ENCODE measurements around the gene ATP10B.
A peak's percentile ranks its signal among the peaks of the same experiment; 100 is the strongest.

ATP10B gene

GRCh38 chr5:160548949-160549645, 302.9 kb downstream of the ATP10B start:
- DNase-seq (ENCODE audit: low spot score) = peak; percentile 91

GRCh38 chr5:160547872-160548271, 304.1 kb downstream of the ATP10B start:
- no peak for DNase-seq (ENCODE audit: low spot score)

DNA sequence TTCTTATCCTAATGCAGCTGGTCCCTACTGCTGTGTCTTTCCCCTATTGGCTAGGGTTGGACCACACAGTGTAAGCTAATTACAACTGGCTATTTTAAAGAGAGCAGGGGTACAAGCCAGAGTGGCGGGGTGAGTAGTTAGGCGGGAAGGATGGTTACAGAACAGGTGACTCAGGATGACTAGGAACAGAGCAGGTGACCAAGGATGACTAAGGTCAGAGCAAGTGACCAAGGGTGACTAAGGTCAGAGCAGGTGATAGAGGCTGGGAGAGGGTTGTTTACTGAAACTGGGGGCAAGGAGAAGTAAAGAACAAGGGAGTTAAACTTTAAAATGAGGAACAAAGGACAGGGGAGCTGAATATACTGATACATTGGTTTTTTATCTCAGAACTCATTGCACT, 304.9 kb downstream of the ATP10B start:
- peak; percentile 83 for DNase-seq (ENCODE audit: low spot score)

DNA sequence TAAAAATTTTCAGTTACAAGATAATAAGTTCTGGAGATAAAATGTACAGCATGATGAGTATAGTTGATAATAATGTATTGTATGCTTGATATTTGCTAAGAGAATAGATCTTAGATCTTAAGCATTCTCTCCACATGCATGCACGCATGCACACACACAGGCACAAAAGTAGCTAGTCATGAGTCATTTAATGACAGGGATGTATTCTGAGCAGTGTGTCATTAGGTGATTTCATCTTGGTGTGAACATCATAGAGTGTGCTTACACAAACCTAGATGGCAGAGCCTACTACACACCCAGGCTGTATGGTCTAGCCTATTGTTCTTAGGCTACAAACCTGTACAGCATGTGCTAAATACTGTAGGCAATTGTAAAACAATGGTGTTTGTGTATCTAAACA, 306.2 kb downstream of the ATP10B start:
- DNase-seq (ENCODE audit: low spot score) = peak; percentile 77

- peak; percentile 44 for DNase-seq (ENCODE audit: low spot score)
Observed at GRCh38 chr5:160543395-160543794, 308.6 kb downstream of the ATP10B start.

DNA sequence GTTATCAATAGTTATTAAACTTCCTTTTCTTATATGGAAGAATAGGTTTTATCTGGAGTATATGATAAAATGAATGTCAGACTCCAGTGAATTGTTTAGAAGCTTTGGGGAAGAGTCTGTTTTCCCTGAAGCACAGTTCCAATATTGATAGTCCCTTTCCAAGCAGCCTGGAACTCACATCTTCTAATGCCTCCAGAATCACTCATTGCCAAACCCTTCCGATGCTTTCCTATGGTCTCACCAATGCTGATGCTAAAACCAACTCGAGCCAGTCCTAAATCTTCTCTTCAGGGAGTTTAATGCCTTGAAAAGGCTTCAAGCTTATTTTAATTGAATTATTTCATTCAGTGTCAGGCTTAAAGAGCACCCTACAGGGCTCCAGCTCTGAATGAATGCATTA, 309.2 kb downstream of the ATP10B start:
- DNase-seq (ENCODE audit: low spot score) = no peak

DNA sequence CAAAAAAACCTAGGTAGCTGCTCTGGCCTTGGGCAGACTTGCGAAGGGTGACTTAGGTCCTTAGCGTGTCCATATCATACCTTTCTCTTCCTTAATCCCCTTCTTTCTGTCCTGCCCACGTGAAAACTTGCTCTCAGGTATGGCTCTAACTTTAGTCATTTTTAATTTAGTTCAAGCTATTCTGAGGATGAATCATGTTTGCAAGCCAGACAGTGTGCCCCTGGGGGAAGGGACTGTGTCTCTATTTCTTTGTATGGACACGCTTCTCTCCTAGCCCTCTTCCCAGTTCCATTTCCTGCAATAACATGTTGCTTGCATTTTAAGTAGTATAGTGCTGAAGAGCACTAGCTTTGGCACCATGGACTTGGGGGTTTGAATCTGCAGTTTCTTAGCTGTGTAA, 309.7 kb downstream of the ATP10B start:
- peak; percentile 70 for DNase-seq (ENCODE audit: low spot score)

DNA sequence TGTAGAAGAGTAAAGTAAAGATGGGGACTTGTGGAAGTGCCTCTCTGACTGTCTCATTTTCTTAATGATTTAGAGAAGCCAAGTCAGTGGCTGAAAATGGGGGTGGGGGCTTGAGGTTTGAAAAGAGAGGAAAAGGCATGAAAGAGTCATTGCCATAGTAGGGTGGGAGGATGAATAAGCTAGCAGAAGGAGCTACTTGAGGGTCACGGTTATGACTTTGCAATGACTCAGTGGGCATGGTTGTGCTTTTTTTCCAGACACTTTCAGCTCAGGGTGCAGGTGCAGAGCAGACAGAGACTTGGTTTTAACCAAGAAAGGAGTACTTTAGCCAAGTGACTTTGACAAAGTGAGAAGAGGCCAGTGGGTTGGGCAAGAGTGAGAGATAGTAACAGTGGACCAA, 312.6 kb downstream of the ATP10B start:
- peak; percentile 95 for DNase-seq (ENCODE audit: low spot score)

GRCh38 chr5:160537940-160538339, 314.1 kb downstream of the ATP10B start:
- DNase-seq (ENCODE audit: low spot score) = no peak

GRCh38 chr5:160537116-160537515, 314.9 kb downstream of the ATP10B start:
- no peak for DNase-seq (ENCODE audit: low spot score)

- DNase-seq (ENCODE audit: low spot score) = no peak
Observed at GRCh38 chr5:160534914-160535313, 317.1 kb downstream of the ATP10B start.

DNA sequence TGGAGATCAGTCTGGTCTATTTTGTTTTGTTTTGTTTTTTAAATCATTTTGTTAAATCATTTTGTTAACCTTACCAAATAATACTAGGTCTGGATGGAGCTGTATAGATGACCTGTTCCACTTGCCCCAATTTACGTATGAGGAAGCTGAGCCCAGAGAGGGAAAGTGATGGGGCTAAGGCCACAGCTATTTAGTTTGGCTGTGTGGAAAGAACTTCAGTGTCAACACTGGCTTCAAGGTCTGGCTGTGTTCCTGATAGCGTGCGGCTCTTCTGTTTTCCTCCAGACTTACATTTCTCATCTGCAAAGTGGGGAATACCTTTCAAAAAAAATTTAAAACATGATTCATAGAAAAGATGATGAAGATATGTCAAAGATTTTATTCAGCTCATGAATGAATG, 317.9 kb downstream of the ATP10B start:
- no peak for DNase-seq (ENCODE audit: low spot score)

- peak; percentile 60 for DNase-seq (ENCODE audit: low spot score)
Observed at GRCh38 chr5:160525471-160526261, 326.3 kb downstream of the ATP10B start.

DNA sequence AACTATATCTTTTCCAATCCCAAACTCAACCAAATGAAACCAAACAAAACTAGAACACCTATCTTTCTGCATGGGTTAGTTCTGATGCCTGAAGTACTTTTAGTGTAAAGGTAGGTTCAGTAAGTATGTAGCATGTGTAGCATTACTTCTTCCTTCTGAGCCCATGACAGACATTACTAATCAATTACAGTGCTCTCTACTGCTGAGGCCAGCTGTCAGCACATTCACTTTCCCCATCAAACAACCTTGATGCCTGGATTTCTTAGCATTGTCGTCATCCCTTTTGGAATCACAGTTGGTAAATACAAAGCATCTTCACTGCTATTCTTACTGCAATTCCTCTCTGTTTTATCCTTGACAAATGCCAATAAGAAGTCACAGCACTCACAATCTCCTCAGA, 327.2 kb downstream of the ATP10B start:
- DNase-seq (ENCODE audit: low spot score) = peak; percentile 26

- DNase-seq (ENCODE audit: low spot score) = no peak
Observed at GRCh38 chr5:160523502-160524163, 328.4 kb downstream of the ATP10B start.

GRCh38 chr5:160521392-160521663, 330.7 kb downstream of the ATP10B start:
- DNase-seq (ENCODE audit: low spot score) = no peak

- peak; percentile 42 for DNase-seq (ENCODE audit: low spot score)
Observed at GRCh38 chr5:160520609-160521391, 331.2 kb downstream of the ATP10B start.

DNA sequence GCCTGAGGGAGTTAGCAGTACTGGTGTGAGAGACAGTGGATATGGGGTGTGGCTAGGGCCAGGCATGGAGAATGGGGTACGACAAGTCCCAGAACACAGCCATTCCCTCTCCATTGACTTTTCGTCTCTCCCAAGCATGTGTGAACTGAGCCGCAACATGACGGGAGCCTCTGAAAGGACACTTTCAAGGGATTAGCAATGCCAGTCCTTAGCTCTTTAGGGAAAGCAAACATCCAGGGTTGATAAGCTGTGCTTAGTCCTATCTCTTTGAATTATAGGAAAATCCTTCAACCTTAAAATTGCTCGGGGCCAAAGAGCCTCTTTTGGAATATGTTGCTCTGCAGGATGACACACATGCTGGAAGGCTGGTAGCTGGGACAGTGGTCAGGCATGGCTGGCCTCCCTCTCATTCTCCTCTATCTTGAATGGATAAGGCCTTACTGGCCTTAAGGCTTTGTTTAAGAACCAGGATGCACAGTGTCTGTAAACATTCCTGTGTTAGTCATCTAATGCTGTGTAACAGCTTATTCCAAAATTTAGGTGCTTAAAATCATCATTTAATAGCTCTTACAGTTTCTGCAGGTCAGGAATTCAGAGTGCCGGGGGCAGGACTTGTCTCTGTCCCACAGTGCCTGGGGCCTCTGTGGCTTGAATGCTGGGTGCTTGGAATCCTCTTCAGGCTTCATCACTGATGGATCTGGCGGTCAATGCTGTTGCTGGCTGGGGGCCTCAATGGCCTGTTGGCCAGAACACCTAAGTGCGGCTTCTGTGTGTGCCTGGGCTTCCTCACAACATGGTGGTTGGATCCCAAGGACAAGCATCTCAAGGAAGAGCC, 335.1 kb downstream of the ATP10B start:
- DNase-seq (ENCODE audit: low spot score) = peak; percentile 60

GRCh38 chr5:160514866-160515265, 337.1 kb downstream of the ATP10B start:
- DNase-seq (ENCODE audit: low spot score) = peak; percentile 67

DNA sequence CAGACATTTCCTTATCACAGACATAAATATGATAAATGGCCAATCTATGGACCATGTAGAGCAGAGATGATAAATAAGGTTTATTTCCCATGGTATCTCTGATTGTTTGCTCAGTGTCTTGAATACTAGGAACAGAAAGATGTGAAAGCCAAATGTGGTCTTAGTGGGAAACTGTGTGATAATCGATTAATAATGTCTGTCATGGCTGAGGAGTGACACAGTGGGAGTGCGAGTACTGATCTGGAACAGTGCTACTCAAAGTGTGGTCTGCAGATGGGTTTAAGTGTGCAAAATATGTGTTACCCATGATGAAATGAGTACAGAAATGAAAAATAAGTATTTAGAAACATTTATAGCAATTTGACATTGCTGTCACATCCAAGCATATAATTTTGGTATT, 337.8 kb downstream of the ATP10B start:
- DNase-seq (ENCODE audit: low spot score) = no peak

DNA sequence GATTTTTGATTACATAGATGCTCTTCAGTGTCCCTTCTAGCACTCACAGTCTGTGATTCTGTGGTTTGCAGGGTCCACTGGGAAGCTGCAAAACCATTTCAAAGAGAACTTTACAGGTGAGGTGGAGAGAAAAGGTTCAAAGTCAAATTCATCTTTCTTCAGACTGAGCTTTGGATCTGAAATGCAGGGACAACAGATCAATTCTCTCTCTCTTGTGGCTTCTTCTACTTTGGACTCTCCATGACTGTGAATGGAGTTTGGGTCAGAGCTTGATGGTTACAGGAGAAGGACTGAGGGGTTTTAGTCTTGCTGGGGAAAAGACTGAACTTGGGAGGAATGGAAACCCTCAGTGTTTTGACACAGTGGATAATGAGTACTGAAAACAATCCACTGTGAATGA, 338.5 kb downstream of the ATP10B start:
- DNase-seq (ENCODE audit: low spot score) = no peak

Measured in kidney tubule cell (primary cell).